Activated T-helper 2 cell treated with anti-CD3 and anti-CD28 coated beads, Interferon-gamma antibody, Interleukin-2, Interleukin-4, amounts not matched to agents 10 μg/mL and 5 μg/mL and 100 μg/mL, durations not matched to agents 14 hours and 24 hours and 36 hours (primary cell): ENCODE measurements around the gene CKAP2. TPM values are rescaled to one million over a fixed set of nuclear protein-coding genes. Genes with fewer than 3 reads are reported as not detected.
"Not testable (repeated sequence)": the region's sequence is repeated elsewhere in the genome, so short reads cannot be mapped to it uniquely, and the experiment has no call there.

ENCODE experiments used
- DNase-seq: peaks from one replicate; pipeline ENCODE4 v3.0.0; 2021; ENCODE audit warnings: low spot score
- H3K27ac Mint-ChIP-seq: one replicate; pipeline ENCODE4 v1.8.0; 2021; ENCODE audit warnings: mixed read lengths
- H3K27me3 Mint-ChIP-seq: one replicate; pipeline ENCODE4 v1.8.0; 2021; ENCODE audit warnings: low read depth, mixed read lengths
- H3K36me3 Mint-ChIP-seq: one replicate; pipeline ENCODE4 v1.8.0; 2021; ENCODE audit warnings: low read depth, mixed read lengths
- H3K4me1 Mint-ChIP-seq: one replicate; pipeline ENCODE4 v1.8.0; 2021; ENCODE audit warnings: low read depth, mixed read lengths
- H3K4me3 Mint-ChIP-seq: one replicate; pipeline ENCODE4 v1.8.0; 2021; ENCODE audit warnings: low read depth, mild to moderate bottlenecking, moderate library complexity, mixed read lengths
- H3K9me3 Mint-ChIP-seq: one replicate; pipeline ENCODE4 v1.8.0; 2021; ENCODE audit warnings: mixed read lengths
- intact Hi-C: fragments of 100-400 bp; cut with micrococcal nuclease; formaldehyde crosslinking; loops from one replicate; pipeline ENCODE4 v1.15.1; 2023
- total RNA-seq: library from RNA; stranded (reverse); gene quantifications from 2 replicates; pipeline ENCODE4 v1.2.3, GENCODE V29; 2022

Gene CKAP2
- total RNA-seq, 1 donor from 2014 or later, result 46.9 TPM

DNA sequence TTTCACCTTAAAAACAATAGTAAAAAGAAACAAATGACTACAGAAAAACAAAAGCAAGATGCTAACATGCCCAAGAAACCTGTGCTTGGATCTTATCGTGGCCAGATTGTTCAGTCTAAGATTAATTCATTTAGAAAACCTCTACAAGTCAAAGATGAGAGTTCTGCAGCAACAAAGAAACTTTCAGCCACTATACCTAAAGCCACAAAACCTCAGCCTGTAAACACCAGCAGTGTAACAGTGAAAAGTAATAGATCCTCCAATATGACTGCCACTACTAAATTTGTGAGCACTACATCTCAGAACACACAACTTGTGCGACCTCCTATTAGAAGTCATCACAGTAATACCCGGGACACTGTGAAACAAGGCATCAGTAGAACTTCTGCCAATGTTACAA is 6.0 kb downstream of the CKAP2 start:
- no peak for DNase-seq
- Mint-ChIP-seq H3K4me3 (peak overlapping the region; percentile 61), H3K9me3 (no peaks in the 10 kb centered on the region), H3K36me3 (peaks cover 79% of the 10 kb centered on the region), H3K27me3 (no peaks in the 10 kb centered on the region), H3K27ac (peak overlapping the region; percentile 82), H3K4me1 (peaks cover 54% of the 10 kb centered on the region)
- intact Hi-C loops, result no loop called here

GRCh38 chr13:52463526-52463925 is 8.2 kb downstream of the CKAP2 start:
- Mint-ChIP-seq H3K27me3 (no peaks in the 10 kb centered on the region), H3K4me3 (no peak overlapping the region), H3K9me3 (no peaks in the 10 kb centered on the region), H3K27ac (peak overlapping the region; percentile 31), H3K36me3 (peaks cover 82% of the 10 kb centered on the region), H3K4me1 (peaks cover 42% of the 10 kb centered on the region)
- no peak for DNase-seq
- intact Hi-C loops, result no loop called here

DNA sequence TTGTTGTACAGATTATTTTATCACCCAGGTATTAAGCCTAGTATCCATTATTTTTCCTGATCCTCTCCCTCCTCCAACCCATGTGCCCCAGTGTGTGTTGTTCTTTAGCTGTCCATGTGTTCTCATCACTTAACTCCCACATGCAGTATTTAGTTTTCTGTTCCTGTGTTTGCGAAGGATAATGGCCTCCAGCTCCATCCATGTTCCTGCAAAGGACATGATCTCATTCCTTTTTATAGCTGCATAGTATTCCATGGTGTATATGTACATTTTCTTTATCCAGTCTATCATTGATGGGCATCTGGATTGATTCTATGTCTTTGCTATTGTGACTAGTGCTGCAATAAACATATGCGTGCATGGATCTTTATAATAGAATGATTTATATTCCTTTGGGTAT is 13.2 kb downstream of the CKAP2 start:
- H3K4me1 Mint-ChIP-seq, result peaks cover 17% of the 10 kb centered on the region
- H3K36me3 Mint-ChIP-seq, result peaks cover 77% of the 10 kb centered on the region
- H3K27me3 Mint-ChIP-seq, DNase-seq, H3K4me3 Mint-ChIP-seq, H3K9me3 Mint-ChIP-seq, intact Hi-C loops, H3K27ac Mint-ChIP-seq: not testable (repeated sequence)

DNA sequence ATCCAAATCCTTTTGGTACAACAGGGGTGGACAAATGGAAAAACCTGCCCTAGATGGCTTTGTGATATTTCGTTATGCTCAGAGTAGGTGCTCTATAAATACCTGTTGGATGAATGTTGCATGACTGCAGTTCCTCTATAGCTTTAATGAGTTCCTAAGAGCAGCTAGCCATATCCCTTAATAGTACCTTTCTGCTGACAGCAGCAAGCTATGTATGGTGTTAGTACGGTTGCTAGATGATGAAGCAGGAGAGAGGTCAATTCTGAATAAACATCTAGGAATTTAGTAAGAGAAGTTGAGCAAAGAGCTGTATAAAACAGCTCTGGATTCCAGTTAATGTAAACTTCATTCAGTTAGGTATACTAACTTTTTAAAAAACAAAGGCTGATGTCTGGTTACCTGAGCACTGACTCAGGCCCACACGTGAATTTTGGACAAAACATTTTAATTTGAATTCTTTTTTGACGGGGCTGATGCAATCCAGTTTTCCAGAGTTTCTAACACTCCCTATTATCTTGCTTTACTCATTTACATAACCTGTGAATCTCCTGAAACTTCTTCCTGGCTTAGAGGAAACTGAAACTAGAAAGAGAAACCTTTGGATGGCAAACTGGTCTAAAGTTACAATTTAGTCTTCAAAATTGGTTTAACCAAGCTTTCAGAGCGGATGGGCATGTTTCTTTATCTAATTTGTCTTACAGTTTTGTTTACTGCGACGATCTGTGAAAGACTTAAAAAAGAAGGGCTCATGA is 25.6 kb downstream of the CKAP2 start:
- DNase-seq, intact Hi-C loops, H3K9me3 Mint-ChIP-seq, H3K27me3 Mint-ChIP-seq, H3K27ac Mint-ChIP-seq, H3K4me1 Mint-ChIP-seq, H3K4me3 Mint-ChIP-seq: not testable (repeated sequence)
- H3K36me3 Mint-ChIP-seq, result peaks cover 13% of the 10 kb centered on the region

GRCh38 chr13:52487078-52487477 is 31.8 kb downstream of the CKAP2 start:
- intact Hi-C loops, H3K27ac Mint-ChIP-seq, H3K4me1 Mint-ChIP-seq, H3K36me3 Mint-ChIP-seq, H3K27me3 Mint-ChIP-seq, H3K9me3 Mint-ChIP-seq, DNase-seq, H3K4me3 Mint-ChIP-seq: not testable (repeated sequence)

DNA sequence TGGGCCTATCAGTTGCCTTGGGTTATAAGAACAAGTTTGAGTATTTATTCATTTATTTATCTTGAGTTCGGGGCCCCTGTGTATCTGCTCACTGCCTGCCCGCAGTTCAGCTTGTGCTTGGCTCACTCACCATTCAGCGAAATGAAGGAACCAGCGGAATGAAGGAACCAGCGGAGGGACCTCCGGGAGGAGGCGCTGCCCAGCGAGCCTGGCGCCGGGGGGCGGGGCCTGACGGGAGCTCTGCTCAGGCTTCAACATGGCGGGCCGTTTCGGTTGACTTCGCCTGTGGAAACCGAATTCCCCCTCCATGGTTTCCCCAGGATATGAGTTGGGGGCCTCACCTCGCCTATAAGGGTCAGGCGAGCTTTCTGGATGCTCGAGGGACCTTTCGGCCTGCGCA is 33.5 kb downstream of the CKAP2 start:
- intact Hi-C loops, H3K36me3 Mint-ChIP-seq: not testable (repeated sequence)

GRCh38 chr13:52491015-52491414 is 35.7 kb downstream of the CKAP2 start:
- H3K9me3 Mint-ChIP-seq, H3K36me3 Mint-ChIP-seq, H3K27me3 Mint-ChIP-seq, intact Hi-C loops, H3K27ac Mint-ChIP-seq, DNase-seq, H3K4me3 Mint-ChIP-seq, H3K4me1 Mint-ChIP-seq: not testable (repeated sequence)

More for the DNA sequence above, 33.5 kb downstream of the CKAP2 start:
- H3K9me3 Mint-ChIP-seq, H3K27me3 Mint-ChIP-seq, H3K27ac Mint-ChIP-seq, DNase-seq, H3K4me1 Mint-ChIP-seq, H3K4me3 Mint-ChIP-seq: not testable (repeated sequence)

GRCh38 chr13:52494241-52494640 is 39.0 kb downstream of the CKAP2 start:
- H3K27me3 Mint-ChIP-seq, H3K9me3 Mint-ChIP-seq, H3K36me3 Mint-ChIP-seq, H3K27ac Mint-ChIP-seq, intact Hi-C loops, DNase-seq, H3K4me3 Mint-ChIP-seq: not testable (repeated sequence)
- peaks cover 11% of the 10 kb centered on the region for H3K4me1 Mint-ChIP-seq

DNA sequence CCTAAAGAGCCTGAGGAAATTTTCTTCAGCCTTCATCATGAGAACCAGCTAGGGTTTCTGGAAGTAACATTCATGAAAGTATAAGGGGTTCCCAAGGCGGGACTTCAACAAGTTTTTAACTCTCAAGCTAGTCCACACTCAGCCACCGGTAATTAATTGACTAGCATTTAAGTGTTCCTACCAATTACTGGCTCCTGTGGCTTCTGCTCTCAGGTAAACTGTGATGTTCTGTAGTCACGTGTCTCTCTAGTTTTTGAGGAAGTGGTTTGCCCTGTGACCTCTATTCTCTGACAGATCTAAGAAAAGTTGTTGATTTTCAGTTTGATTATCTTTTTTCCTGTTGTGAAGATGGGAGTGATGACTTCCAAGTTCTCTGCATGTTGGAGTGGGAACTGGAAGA is 42.7 kb downstream of the CKAP2 start:
- H3K4me1 Mint-ChIP-seq, H3K27me3 Mint-ChIP-seq, H3K36me3 Mint-ChIP-seq, intact Hi-C loops, H3K27ac Mint-ChIP-seq, DNase-seq, H3K4me3 Mint-ChIP-seq: not testable (repeated sequence)
- peaks cover 13% of the 10 kb centered on the region for H3K9me3 Mint-ChIP-seq

DNA sequence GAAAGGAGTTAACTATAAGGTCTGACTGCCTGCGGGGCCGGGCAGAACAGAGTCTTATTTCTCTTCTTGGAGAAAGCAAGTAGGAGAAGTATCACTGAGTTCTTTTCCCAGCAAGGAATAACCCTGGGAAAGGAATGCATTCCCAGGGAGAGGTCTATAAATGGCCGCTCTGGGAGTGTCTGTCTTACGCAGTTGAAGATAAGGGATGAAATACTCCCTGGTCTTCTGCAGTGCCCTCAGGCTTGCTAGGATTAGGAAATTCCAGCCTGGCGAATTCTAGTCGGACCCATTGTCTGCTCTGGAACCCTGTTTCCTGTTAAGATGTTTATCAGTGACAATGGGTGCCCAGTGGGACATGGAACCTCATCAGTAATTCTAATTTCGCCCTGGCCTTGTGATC is 47.0 kb downstream of the CKAP2 start:
- H3K27ac Mint-ChIP-seq, H3K4me1 Mint-ChIP-seq, intact Hi-C loops, H3K36me3 Mint-ChIP-seq, H3K4me3 Mint-ChIP-seq, H3K27me3 Mint-ChIP-seq, DNase-seq: not testable (repeated sequence)
- H3K9me3 Mint-ChIP-seq, result peaks cover 20% of the 10 kb centered on the region

DNA sequence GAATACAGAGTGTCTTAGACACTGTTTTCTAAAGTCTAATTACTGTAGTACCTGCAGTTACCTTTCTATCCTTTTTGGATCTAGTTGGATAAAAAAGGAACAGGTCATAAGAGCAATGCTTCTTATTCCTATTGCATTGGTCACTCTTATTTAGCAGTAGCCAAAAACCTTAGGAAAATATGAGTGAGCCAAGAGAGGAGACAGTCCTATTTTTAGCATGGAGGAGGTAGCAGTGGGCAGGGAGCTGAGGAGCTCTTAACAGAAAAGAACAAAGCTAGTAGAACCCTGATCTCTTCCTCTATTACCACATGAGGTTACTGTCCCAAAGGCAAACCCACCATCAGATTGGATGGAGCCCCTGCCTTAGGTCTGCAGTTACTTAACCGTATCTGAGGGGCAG is 50.6 kb downstream of the CKAP2 start:
- H3K27ac Mint-ChIP-seq, DNase-seq, H3K27me3 Mint-ChIP-seq, H3K4me3 Mint-ChIP-seq, H3K4me1 Mint-ChIP-seq, H3K36me3 Mint-ChIP-seq, intact Hi-C loops: not testable (repeated sequence)
- H3K9me3 Mint-ChIP-seq, result peaks cover 20% of the 10 kb centered on the region

- H3K27me3 Mint-ChIP-seq, H3K4me3 Mint-ChIP-seq, DNase-seq, H3K27ac Mint-ChIP-seq, intact Hi-C loops, H3K4me1 Mint-ChIP-seq, H3K36me3 Mint-ChIP-seq: not testable (repeated sequence)
- peaks cover 23% of the 10 kb centered on the region for H3K9me3 Mint-ChIP-seq
Observed at GRCh38 chr13:52509532-52509931, 54.3 kb downstream of the CKAP2 start.

GRCh38 chr13:52510221-52510797 is 55.0 kb downstream of the CKAP2 start:
- H3K27ac Mint-ChIP-seq, H3K4me3 Mint-ChIP-seq, H3K4me1 Mint-ChIP-seq, intact Hi-C loops, H3K36me3 Mint-ChIP-seq, H3K27me3 Mint-ChIP-seq, DNase-seq: not testable (repeated sequence)
- H3K9me3 Mint-ChIP-seq, result peaks cover 23% of the 10 kb centered on the region
